ENCODE results near the gene MYO3B.

DNA sequence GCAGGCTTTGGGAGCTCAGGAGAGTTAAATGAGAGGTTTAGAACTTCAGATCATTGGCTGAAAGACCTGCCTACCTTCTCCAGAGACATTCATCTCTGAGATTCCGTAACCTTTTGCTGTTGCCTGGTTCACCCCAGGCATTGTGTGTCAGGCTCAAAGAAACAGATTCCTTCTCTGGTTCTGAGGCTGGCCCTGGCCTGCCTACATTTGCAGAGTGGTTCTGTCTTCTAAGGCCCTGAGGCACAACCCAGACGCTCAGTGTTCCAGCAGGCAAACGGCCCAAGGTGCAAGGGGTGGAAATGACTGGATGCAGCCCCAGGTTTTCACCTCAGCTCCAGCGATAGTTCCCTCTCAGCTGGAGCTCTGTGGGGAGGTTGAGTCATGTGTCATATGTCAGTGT, 48.3 kb downstream of the MYO3B start:
- TF ChIP-seq, protein P1, sequence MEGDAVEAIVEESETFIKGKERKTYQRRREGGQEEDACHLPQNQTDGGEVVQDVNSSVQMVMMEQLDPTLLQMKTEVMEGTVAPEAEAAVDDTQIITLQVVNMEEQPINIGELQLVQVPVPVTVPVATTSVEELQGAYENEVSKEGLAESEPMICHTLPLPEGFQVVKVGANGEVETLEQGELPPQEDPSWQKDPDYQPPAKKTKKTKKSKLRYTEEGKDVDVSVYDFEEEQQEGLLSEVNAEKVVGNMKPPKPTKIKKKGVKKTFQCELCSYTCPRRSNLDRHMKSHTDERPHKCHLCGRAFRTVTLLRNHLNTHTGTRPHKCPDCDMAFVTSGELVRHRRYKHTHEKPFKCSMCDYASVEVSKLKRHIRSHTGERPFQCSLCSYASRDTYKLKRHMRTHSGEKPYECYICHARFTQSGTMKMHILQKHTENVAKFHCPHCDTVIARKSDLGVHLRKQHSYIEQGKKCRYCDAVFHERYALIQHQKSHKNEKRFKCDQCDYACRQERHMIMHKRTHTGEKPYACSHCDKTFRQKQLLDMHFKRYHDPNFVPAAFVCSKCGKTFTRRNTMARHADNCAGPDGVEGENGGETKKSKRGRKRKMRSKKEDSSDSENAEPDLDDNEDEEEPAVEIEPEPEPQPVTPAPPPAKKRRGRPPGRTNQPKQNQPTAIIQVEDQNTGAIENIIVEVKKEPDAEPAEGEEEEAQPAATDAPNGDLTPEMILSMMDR (conservative IDR thresholded peaks at IDR 0.05; ENCODE audit: low read length), result no peak
- no peak for TF ChIP-seq EZH2phosphoT487 (IDR thresholded peaks at IDR 0.05; ENCODE audit: borderline replicate concordance, low read depth, low read length)
